ENCODE results near the gene SLC6A6. TPM values are rescaled to one million over a fixed set of nuclear protein-coding genes. Genes with fewer than 3 reads are reported as not detected.
A peak's percentile ranks its signal among the peaks of the same experiment; 100 is the strongest.
"Not testable (repeated sequence)": the region's sequence is repeated elsewhere in the genome, so short reads cannot be mapped to it uniquely, and the experiment has no call there.

Gene SLC6A6
- total and polyA plus RNA-seq, 11 donors, result 9.1 to 121 (median 34.9) TPM

GRCh38 chr3:14512942-14513327 is 110.5 kb downstream of the SLC6A6 start:
- intact Hi-C loops (cut with DNase I), result loop anchor here in 3 of 10 donors (10.0 kb wide), 3 partner anchors 92 to 412 kb away; no protein-coding TSS in a partner anchor
- ATAC-seq, result no peak
- peak in 2 of 5 donors; percentile 5 to 48 for DNase-seq
- 72 to 77% (median 75%) methylated on average over 9 of the region's 9 CpGs for WGBS, 4 donors
- no peaks in the 10 kb centered on the region for H3K9me3 ChIP-seq
- no peaks in the 10 kb centered on the region for H3K27me3 ChIP-seq
- H3K4me1 ChIP-seq, result peaks cover 0 to 28% (median 4%) of the 10 kb centered on the region in 12 donors
- peak overlapping the region in 1 of 12 donors; percentile 16 for H3K27ac ChIP-seq
- TF ChIP-seq POLR2A (IDR thresholded peaks at IDR 0.05) (no peak), CTCF (IDR thresholded peaks at IDR 0.05) (no peak)
- H3K36me3 ChIP-seq, result peaks cover 0 to 43% (median 14%) of the 10 kb centered on the region in 9 donors
- no peak overlapping the region for H3K4me3 ChIP-seq

GRCh38 chr3:14513566-14514322 is 111.3 kb downstream of the SLC6A6 start:
- Histone ChIP-seq H3K27ac (peak overlapping the region in 1 of 12 donors; percentile 16), H3K27me3 (no peaks in the 10 kb centered on the region), H3K36me3 (peaks cover 0 to 45% (median 17%) of the 10 kb centered on the region in 9 donors), H3K4me3 (no peak overlapping the region), H3K9me3 (no peaks in the 10 kb centered on the region), H3K4me1 (peaks cover 0 to 35% (median 4%) of the 10 kb centered on the region in 12 donors)
- intact Hi-C loops (cut with DNase I), result loop anchor here in 3 of 10 donors (10.0 kb wide), 3 partner anchors 91 to 411 kb away; no protein-coding TSS in a partner anchor
- no peak for TF ChIP-seq POLR2A (IDR thresholded peaks at IDR 0.05)
- no peak for TF ChIP-seq CTCF (IDR thresholded peaks at IDR 0.05)
- 74 to 81% (median 77%) methylated on average over 7 to 18 of the region's 18 CpGs for WGBS, 4 donors
- no peak for ATAC-seq
- DNase-seq, result peak in 3 of 5 donors; percentile 6 to 37 (median 11)

GRCh38 chr3:14514323-14514720 is 111.9 kb downstream of the SLC6A6 start:
- Histone ChIP-seq H3K4me1 (peaks cover 0 to 35% (median 0%) of the 10 kb centered on the region in 12 donors), H3K9me3 (no peaks in the 10 kb centered on the region), H3K27me3 (no peaks in the 10 kb centered on the region), H3K36me3 (peaks cover 0 to 49% (median 17%) of the 10 kb centered on the region in 9 donors), H3K4me3 (no peak overlapping the region), H3K27ac (no peak overlapping the region)
- 83 to 93% (median 89%) methylated on average over 13 to 17 of the region's 17 CpGs for WGBS, 4 donors
- ATAC-seq (no peak), DNase-seq (peak in 3 of 5 donors; percentile 3 to 41 (median 15))
- intact Hi-C loops (cut with DNase I), result loop anchor here in 3 of 10 donors (10.0 kb wide), 3 partner anchors 90 to 410 kb away; no protein-coding TSS in a partner anchor
- TF ChIP-seq CTCF (IDR thresholded peaks at IDR 0.05), result no peak
- TF ChIP-seq POLR2A (IDR thresholded peaks at IDR 0.05), result no peak

GRCh38 chr3:14515526-14515925 is 113.1 kb downstream of the SLC6A6 start:
- 95 to 99% (median 96%) methylated on average over 11 of the region's 11 CpGs for WGBS, 4 donors
- ATAC-seq, H3K9me3 ChIP-seq, H3K4me3 ChIP-seq, H3K27me3 ChIP-seq, H3K27ac ChIP-seq: not testable (repeated sequence)
- Histone ChIP-seq H3K36me3 (peaks cover 0 to 58% (median 20%) of the 10 kb centered on the region in 9 donors), H3K4me1 (peaks cover 0 to 35% (median 0%) of the 10 kb centered on the region in 12 donors)
- intact Hi-C loops (cut with DNase I), result loop anchor here in 3 of 10 donors (10.0 kb wide), 3 partner anchors 89 to 409 kb away; no protein-coding TSS in a partner anchor
- DNase-seq, result peak in 1 of 5 donors; percentile 2
